Stimulated activated CD8-positive, alpha-beta memory T cell treated with anti-CD3 and anti-CD28 coated beads, Interleukin-4, amount 100 ng/mL, for 24 hours (primary cell): Measurements from ENCODE around the gene CRTC3.
"Not testable (repeated sequence)": the region's sequence is repeated elsewhere in the genome, so short reads cannot be mapped to it uniquely, and the experiment has no call there.

Experiments used
- DNase-seq: peaks from one replicate; pipeline ENCODE4 v3.0.0-alpha.2; 2020; ENCODE audit warnings: low read depth

The CRTC3 gene

DNA sequence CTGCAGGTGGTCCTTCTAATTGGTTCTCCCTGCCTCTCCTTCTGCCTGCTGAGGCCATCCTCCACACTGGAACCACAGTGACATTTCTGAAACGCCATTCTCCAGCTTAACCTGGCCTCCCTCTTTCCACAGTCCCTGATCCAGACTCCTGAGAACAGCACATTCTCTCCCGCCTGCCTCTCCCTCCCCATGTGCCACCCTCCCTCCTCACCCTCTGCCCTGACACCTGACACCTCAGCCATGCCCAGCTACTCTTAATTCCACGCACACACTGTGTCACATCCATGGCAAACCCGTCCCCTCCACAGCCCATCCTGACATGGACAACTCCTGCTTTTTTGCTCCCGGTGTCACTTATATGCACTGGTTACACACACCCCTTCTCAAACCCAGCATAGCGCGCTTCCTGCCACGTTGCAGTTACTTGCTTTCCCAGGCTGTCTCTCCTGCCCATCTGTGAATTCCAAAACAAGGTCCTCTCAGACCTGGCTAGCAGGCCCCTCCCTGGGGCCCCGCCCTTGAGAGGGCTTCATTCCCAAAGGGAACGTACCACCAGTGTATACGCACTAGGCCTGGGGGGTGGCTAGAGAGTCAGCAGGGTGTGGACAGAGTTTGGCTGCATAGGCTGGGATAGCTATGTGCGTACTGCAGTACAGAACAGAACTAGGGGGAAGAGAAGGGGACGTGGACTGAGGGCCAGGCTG is 94.7 kb downstream of the CRTC3 start:
- DNase-seq: no peak

GRCh38 chr15:90625037-90625436 is 95.3 kb downstream of the CRTC3 start:
- DNase-seq: no peak

DNA sequence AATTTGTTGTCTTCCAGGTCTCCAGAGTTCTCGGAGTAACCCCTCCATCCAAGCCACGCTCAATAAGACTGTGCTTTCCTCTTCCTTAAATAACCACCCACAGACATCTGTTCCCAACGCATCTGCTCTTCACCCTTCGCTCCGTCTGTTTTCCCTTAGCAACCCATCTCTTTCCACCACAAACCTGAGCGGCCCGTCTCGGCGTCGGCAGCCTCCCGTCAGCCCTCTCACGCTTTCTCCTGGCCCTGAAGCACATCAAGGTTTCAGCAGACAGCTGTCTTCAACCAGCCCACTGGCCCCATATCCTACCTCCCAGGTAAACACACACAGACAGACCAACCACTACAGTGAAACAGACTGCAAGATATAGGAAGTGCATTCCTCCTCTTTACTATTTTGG is 99.5 kb downstream of the CRTC3 start:
- no peak for DNase-seq

DNA sequence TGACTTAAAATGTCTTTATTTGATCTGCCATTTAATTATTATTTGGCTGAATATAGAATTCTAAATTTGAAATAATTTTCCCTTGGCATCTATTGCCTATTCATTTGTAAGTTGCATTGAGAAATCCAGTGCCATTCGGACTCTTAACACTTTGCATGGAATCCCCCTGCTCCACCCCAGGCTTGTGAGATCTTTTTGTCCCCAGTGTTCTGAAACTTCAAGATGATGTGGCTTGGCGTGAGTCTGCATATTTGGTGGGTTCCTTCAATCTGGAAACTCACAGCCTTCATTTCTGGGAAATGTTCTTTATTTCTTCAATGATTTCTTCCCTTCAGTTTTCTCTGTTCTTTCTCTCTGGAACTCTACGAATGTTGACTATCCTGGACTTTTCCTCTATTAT is 103.6 kb downstream of the CRTC3 start:
- no peak for DNase-seq

GRCh38 chr15:90636993-90637392 is 107.3 kb downstream of the CRTC3 start:
- DNase-seq: not testable (repeated sequence)

DNA sequence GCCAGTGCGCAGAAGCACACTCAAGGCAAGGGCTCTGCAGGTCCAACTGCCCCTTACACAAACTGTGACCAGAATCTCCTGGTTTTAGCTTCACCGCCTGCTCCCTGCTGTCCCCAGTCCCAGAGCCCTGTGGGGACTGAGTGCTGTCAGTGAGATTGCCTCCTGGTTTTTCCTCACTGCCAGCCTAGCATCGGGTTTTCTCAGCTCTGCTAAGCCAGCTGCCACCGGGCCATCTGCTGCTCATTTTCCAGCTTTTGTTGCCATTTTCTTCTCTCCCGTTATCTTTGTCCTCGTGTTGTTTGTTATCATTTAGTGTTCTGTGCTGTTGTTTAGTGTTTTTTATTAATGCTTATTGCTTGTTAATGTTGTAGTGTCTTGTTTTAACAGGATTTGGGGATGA is 108.0 kb downstream of the CRTC3 start:
- no peak for DNase-seq

- DNase-seq: no peak
These were observed 108.5 kb downstream of the CRTC3 start for GRCh38 chr15:90638201-90638691.

DNA sequence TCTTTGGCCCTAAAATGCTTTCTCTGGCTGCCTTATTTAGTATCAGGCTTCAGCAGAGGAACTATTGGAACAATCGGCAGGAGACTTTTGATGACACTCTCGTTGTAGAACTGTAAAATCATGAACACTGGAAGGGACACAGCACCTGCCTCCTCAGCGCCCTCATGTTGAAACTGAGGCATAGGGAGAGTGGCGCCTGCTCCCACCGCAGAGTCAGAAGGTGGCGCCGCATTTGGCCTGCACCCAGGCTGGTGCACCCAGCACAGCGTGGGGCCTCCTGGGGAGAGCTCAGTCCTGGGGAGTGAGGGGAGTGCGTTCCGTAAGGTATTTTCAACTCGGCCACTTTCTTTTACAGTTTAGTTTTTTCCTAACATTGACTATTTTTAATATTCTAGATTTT is 109.2 kb downstream of the CRTC3 start:
- no peak for DNase-seq

GRCh38 chr15:90640862-90641261 is 111.1 kb downstream of the CRTC3 start:
- DNase-seq: no peak

DNA sequence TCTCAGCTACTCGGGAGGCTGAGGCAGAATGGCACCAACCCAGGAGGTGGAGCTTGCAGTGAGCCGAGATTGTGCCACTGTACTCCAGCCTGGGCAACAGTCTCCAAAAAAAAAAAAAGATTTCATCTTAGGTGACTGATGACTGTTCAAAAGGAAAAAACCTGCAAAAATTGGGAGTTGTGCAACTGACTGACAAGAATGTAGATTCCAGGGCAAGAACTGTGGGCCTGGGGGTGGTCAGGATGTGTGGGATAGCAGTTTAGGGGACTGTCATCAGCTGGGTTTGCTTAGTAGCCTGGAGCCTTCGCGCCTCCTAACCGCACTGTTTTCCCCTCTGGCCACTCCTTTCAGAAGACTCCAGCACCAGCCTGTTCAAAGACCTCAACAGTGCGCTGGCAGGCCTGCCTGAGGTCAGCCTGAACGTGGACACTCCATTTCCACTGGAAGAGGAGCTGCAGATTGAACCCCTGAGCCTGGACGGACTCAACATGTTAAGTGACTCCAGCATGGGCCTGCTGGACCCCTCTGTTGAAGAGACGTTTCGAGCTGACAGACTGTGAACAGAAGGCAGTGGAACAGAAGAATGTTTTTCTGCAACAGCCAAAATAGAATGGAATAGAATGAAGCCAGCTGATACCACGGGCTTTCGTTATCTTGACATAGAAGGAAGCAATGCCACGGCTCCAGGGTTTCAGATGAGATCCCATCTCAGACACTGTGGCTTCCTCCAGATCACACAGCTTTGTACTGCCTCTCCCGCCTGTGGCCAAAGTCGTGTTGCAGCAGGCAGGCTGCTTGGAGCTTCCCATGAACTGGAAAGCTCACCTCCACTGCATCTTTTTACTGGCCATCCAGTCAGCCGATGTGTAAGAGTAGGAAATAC is 112.1 kb downstream of the CRTC3 start:
- DNase-seq: no peak

- no peak for DNase-seq
These were observed 113.0 kb downstream of the CRTC3 start for GRCh38 chr15:90642464-90643300.

DNA sequence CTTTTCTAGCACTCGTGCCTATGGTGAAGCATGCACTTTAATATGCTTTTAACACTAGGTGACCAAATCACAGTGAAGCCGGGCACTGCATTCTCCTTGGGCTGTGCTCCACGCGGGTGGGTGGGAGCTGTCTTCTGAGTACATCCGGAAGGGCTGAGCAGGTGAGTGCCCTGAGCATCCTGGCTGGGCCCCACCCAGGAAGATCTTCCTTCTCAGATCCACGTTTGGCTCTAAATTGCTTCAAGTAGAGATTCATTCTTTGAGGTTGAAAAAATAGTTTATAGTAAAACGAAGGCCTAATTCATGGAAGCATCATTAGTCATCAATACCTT is 113.5 kb downstream of the CRTC3 start:
- no peak for DNase-seq

- no peak for DNase-seq
These were observed 114.8 kb downstream of the CRTC3 start for GRCh38 chr15:90644526-90644925.

- DNase-seq: no peak
These were observed 115.4 kb downstream of the CRTC3 start for GRCh38 chr15:90644952-90645725.

GRCh38 chr15:90645873-90646575 is 116.3 kb downstream of the CRTC3 start:
- DNase-seq: no peak

GRCh38 chr15:90646662-90647305 is 117.1 kb downstream of the CRTC3 start:
- DNase-seq: no peak

- no peak for DNase-seq
These were observed 117.6 kb downstream of the CRTC3 start for GRCh38 chr15:90647326-90647725.

DNA sequence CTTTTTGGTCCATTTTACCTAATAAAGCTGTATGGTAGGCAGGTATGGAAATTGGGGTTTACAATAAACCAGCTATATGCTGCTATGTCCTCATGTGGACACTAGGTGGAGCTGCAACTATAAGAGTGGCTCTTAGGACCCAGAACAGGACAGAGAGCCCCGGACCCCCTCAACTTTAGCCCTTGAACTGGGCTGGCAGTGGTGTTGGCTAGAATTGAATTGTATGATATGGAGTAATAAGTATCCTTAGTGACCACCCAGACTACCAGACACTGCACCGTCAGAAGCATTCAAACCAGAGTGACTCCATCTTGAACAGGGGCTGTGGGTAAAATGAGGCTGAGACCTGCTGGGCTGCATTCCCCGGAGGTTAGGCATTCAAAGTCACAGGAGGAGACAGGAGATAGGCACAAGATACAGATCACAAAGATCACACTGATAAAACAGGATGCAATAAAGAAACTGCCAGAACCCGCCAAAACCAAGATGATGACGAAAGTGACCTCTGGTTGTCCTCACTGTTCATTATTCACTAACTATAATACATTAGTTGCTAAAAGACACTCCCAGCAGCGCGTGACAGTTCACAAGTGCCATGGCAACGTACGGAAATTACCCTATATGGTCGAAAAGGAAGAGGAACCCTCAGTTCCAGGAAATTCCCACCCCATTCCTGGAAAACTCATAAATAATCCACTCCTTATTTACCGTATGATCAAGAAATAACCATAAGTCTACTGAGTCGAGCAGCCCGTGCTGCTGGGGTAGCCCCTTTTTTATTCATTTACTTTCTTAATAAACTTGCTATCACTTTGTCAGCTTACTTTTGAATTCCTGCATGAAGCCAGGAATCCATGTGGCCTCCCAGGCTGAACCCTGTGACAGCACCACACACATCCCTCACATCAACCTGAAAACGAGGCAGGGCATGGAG is 118.7 kb downstream of the CRTC3 start:
- DNase-seq: no peak
